GM19452 (cell line): ENCODE data around the gene HIBCH.
"Not testable (repeated sequence)": the region's sequence is repeated elsewhere in the genome, so short reads cannot be mapped to it uniquely, and the experiment has no call there.

ENCODE experiments used
- ATAC-seq: cut with Tn5 transposase; IDR thresholded peaks from one replicate; pipeline ENCODE4 v1.9.1; 2021; ENCODE audit not compliant: unreplicated experiment

The HIBCH gene

GRCh38 chr2:190319555-190320498 is at the start of gene HIBCH:
HIBCH (minus strand) TSS chr2:190319826; CDS start chr2:190319750, 76 bp downstream.
- ATAC-seq, result peak; percentile 93

GRCh38 chr2:190367091-190367490 is 47.5 kb upstream of the HIBCH start:
- no peak for ATAC-seq

- no peak for ATAC-seq
Measured at GRCh38 chr2:190366248-190366753, 46.7 kb upstream of the HIBCH start.

GRCh38 chr2:190365499-190366204 is 46.0 kb upstream of the HIBCH start:
- no peak for ATAC-seq

GRCh38 chr2:190362894-190363293 is 43.3 kb upstream of the HIBCH start:
- no peak for ATAC-seq

GRCh38 chr2:190361572-190361971 is 41.9 kb upstream of the HIBCH start:
- ATAC-seq, result no peak

- no peak for ATAC-seq
Measured at GRCh38 chr2:190360965-190361364, 41.3 kb upstream of the HIBCH start.

GRCh38 chr2:190360561-190360960 is 40.9 kb upstream of the HIBCH start:
- no peak for ATAC-seq

GRCh38 chr2:190358655-190359448 is 39.2 kb upstream of the HIBCH start:
- ATAC-seq, result not testable (repeated sequence)

- no peak for ATAC-seq
Measured at GRCh38 chr2:190357600-190357999, 38.0 kb upstream of the HIBCH start.

- ATAC-seq, result no peak
Measured at GRCh38 chr2:190355968-190356644, 36.5 kb upstream of the HIBCH start.

- ATAC-seq, result no peak
Measured at GRCh38 chr2:190354003-190354690, 34.5 kb upstream of the HIBCH start.

GRCh38 chr2:190353537-190353899 is 33.9 kb upstream of the HIBCH start:
- no peak for ATAC-seq

GRCh38 chr2:190352668-190353536 is 33.3 kb upstream of the HIBCH start:
- ATAC-seq, result no peak

- no peak for ATAC-seq
Measured at GRCh38 chr2:190351955-190352354, 32.3 kb upstream of the HIBCH start.

- ATAC-seq, result no peak
Measured at GRCh38 chr2:190350371-190350770, 30.7 kb upstream of the HIBCH start.

- ATAC-seq, result peak; percentile 78
Measured at GRCh38 chr2:190344276-190344827, 24.7 kb upstream of the HIBCH start.

- ATAC-seq, result peak; percentile 52
Measured at GRCh38 chr2:190343536-190344275, 24.1 kb upstream of the HIBCH start, which contains the start of gene INPP1. INPP1 (plus strand) TSS chr2:190343589; CDS start chr2:190360103, 16,514 bp downstream.
